PFSK-1 (cell line): ENCODE measurements around the gene IL36B.

ENCODE experiments used
- FOXP2 ChIP-seq: optimal IDR thresholded peaks from 2 replicates; pipeline ENCODE3; 2011; ENCODE audit warnings: borderline replicate concordance, control low read depth, inconsistent platforms; ENCODE audit not compliant: insufficient read depth; ENCODE audit errors: extremely low read length, extremely low read depth
- REST ChIP-seq, 2 experiments: IDR thresholded peaks; 2 replicates each; pipeline versions ENCODE4 v1.6.1 to v1.8.0; 2011 to 2012; ENCODE audit warnings: low read depth in 2 of 2, low read length in 2 of 2, control low read depth in 1 of 2, inconsistent platforms in 1 of 2, mild to moderate bottlenecking in 1 of 2, moderate library complexity in 1 of 2; ENCODE audit not compliant: insufficient read depth in 1 of 2
- TAF1 ChIP-seq: IDR thresholded peaks from 2 replicates; pipeline ENCODE4 v1.6.1; 2012; ENCODE audit warnings: low read length, control low read depth, borderline replicate concordance; ENCODE audit not compliant: insufficient read depth

GRCh38 chr2:113060796-113061195, 8.1 kb upstream of the IL36B start:
- TF ChIP-seq TAF1 (no peak), REST (IDR thresholded peaks at IDR 0.05; ENCODE audit: insufficient read depth in 1 of 2, low read depth in 2 of 2, low read length in 2 of 2) (no peak), FOXP2 (no peak)
